Embryonic facial prominence (tissue), 1 donor: ENCODE results near the gene DHRS7C.

Source experiments
- DNase-seq: peaks from one replicate; pipeline ENCODE4 v3.0.0-alpha.2; 2016; ENCODE audit errors: extremely low spot score

Gene DHRS7C

GRCh38 chr17:9766970-9767369, 24.4 kb downstream of the DHRS7C start:
- DNase-seq, result no peak

- no peak for DNase-seq
Measured at GRCh38 chr17:9765322-9765721, 26.1 kb downstream of the DHRS7C start.

GRCh38 chr17:9763643-9764042, 27.7 kb downstream of the DHRS7C start:
- DNase-seq, result no peak

GRCh38 chr17:9760266-9760665, 31.1 kb downstream of the DHRS7C start:
- no peak for DNase-seq

- DNase-seq, result no peak
Measured at GRCh38 chr17:9755083-9755482, 36.3 kb downstream of the DHRS7C start.

GRCh38 chr17:9750524-9750923, 40.9 kb downstream of the DHRS7C start:
- DNase-seq, result no peak

GRCh38 chr17:9729735-9730420, 61.5 kb downstream of the DHRS7C start:
- DNase-seq, result no peak

- DNase-seq, result peak; percentile 46
Measured at GRCh38 chr17:9729034-9729650, 62.2 kb downstream of the DHRS7C start.

- no peak for DNase-seq
Measured at GRCh38 chr17:9728564-9728963, 62.8 kb downstream of the DHRS7C start.

- no peak for DNase-seq
Measured at GRCh38 chr17:9728005-9728404, 63.4 kb downstream of the DHRS7C start.

GRCh38 chr17:9726291-9726690, 65.1 kb downstream of the DHRS7C start:
- DNase-seq, result no peak

- no peak for DNase-seq
Measured at GRCh38 chr17:9725575-9725974, 65.8 kb downstream of the DHRS7C start.
